Osteoblast (primary cell): ENCODE data around the gene P3H2. TPM values are rescaled to one million over a fixed set of nuclear protein-coding genes. Genes with fewer than 3 reads are reported as not detected.

Source experiments
- DNase-seq: peaks from one replicate; pipeline ENCODE4 v3.0.0; 2011; ENCODE audit warnings: low spot score, mixed read lengths; ENCODE audit not compliant: insufficient read length; ENCODE audit errors: missing footprints
- H2AFZ ChIP-seq: 2 replicates; pipeline ENCODE4 v1.6.0; 2011; ENCODE audit warnings: mild to moderate bottlenecking, low read length
- H3K27ac ChIP-seq: 2 replicates; pipeline ENCODE4 v1.5.1; 2011; ENCODE audit warnings: mild to moderate bottlenecking, low read depth, low read length, moderate library complexity
- H3K27me3 ChIP-seq: 2 replicates; pipeline ENCODE4 v1.6.0; 2012; ENCODE audit warnings: mild to moderate bottlenecking, control low read depth, inconsistent platforms, low read length, moderate library complexity; ENCODE audit not compliant: insufficient read depth
- H3K36me3 ChIP-seq: 2 replicates; pipeline ENCODE4 v1.5.1; 2011; ENCODE audit warnings: mild to moderate bottlenecking, low read length, control low read depth, moderate library complexity; ENCODE audit not compliant: insufficient read depth
- H3K4me1 ChIP-seq: 2 replicates; pipeline ENCODE4 v1.5.1; 2011; ENCODE audit warnings: mild to moderate bottlenecking, low read length, control low read depth, moderate library complexity; ENCODE audit not compliant: insufficient read depth
- H3K4me2 ChIP-seq: 2 replicates; pipeline ENCODE4 v1.6.0; 2011; ENCODE audit warnings: mild to moderate bottlenecking, low read length; ENCODE audit not compliant: insufficient read depth
- H3K4me3 ChIP-seq: fragments of 200-600 bp; sonication (generic); 3 replicates; pipeline ENCODE4 v1.5.1; 2012; ENCODE audit warnings: mild to moderate bottlenecking, low read length, inconsistent platforms; ENCODE audit not compliant: insufficient read depth
- H3K79me2 ChIP-seq: 2 replicates; pipeline ENCODE4 v1.6.0; 2012; ENCODE audit warnings: mild to moderate bottlenecking, low read length, control low read depth, inconsistent platforms; ENCODE audit not compliant: insufficient read depth
- H3K9me3 ChIP-seq: 2 replicates; pipeline ENCODE4 v1.5.1; 2011; ENCODE audit warnings: low read depth, low read length, control low read depth
- H4K20me1 ChIP-seq: 2 replicates; pipeline ENCODE4 v1.6.0; 2012; ENCODE audit warnings: mild to moderate bottlenecking, low read length, control low read depth; ENCODE audit not compliant: insufficient read depth
- CTCF ChIP-seq: IDR thresholded peaks from 2 replicates; pipeline ENCODE4 v1.5.1; 2011; ENCODE audit warnings: mild to moderate bottlenecking, low read depth, low read length, moderate library complexity; ENCODE audit errors: extremely low read depth
- total RNA-seq: library from RNA; depleted of rRNA; stranded (reverse); fragments of >200 nt; gene quantifications from 2 replicates; pipeline ENCODE4 v1.2.3, GENCODE V29; 2012

Gene P3H2
- total RNA-seq, 1 donor = 13.4 TPM

- Histone ChIP-seq H3K4me3 (no peak overlapping the region), H3K4me2 (no peak overlapping the region), H2AFZ (no peak overlapping the region), H3K4me1 (peaks cover 8% of the 10 kb centered on the region), H3K27me3 (no peaks in the 10 kb centered on the region), H4K20me1 (no peaks in the 10 kb centered on the region), H3K9me3 (no peaks in the 10 kb centered on the region), H3K36me3 (no peaks in the 10 kb centered on the region), H3K79me2 (no peaks in the 10 kb centered on the region), H3K27ac (no peak overlapping the region)
- no peak for TF ChIP-seq CTCF
- DNase-seq = no peak
Measured at GRCh38 chr3:189949580-189949979, 171.1 kb downstream of the P3H2 start.

GRCh38 chr3:189948724-189949045 is 172.0 kb downstream of the P3H2 start:
- Histone ChIP-seq H3K36me3 (no peaks in the 10 kb centered on the region), H3K4me3 (no peak overlapping the region), H3K27ac (no peak overlapping the region), H3K9me3 (no peaks in the 10 kb centered on the region), H3K4me2 (no peak overlapping the region), H4K20me1 (no peaks in the 10 kb centered on the region), H3K27me3 (no peaks in the 10 kb centered on the region), H3K4me1 (peaks cover 8% of the 10 kb centered on the region), H2AFZ (no peak overlapping the region), H3K79me2 (no peaks in the 10 kb centered on the region)
- no peak for TF ChIP-seq CTCF
- no peak for DNase-seq

- no peak for DNase-seq
Measured at GRCh38 chr3:189947948-189948723, 172.6 kb downstream of the P3H2 start.

GRCh38 chr3:189947068-189947467 is 173.6 kb downstream of the P3H2 start:
- Histone ChIP-seq H3K4me1 (peaks cover 8% of the 10 kb centered on the region), H3K9me3 (no peaks in the 10 kb centered on the region), H2AFZ (no peak overlapping the region), H4K20me1 (no peaks in the 10 kb centered on the region), H3K4me2 (no peak overlapping the region), H3K4me3 (no peak overlapping the region), H3K79me2 (no peaks in the 10 kb centered on the region), H3K36me3 (no peaks in the 10 kb centered on the region), H3K27ac (no peak overlapping the region), H3K27me3 (no peaks in the 10 kb centered on the region)
- no peak for TF ChIP-seq CTCF
- DNase-seq = no peak

More at GRCh38 chr3:189947948-189948723, 172.6 kb downstream of the P3H2 start:
- Histone ChIP-seq H3K79me2 (no peaks in the 10 kb centered on the region), H3K36me3 (no peaks in the 10 kb centered on the region), H3K27me3 (no peaks in the 10 kb centered on the region), H3K4me2 (no peak overlapping the region), H3K9me3 (no peaks in the 10 kb centered on the region), H2AFZ (no peak overlapping the region), H3K27ac (peak overlapping the region; percentile 43), H4K20me1 (no peaks in the 10 kb centered on the region), H3K4me1 (peaks cover 8% of the 10 kb centered on the region), H3K4me3 (no peak overlapping the region)
- TF ChIP-seq CTCF = peak; percentile 69
